Measurements from ENCODE around the gene ASPG. TPM values are rescaled to one million over a fixed set of nuclear protein-coding genes. Genes with fewer than 3 reads are reported as not detected.
"Not testable (repeated sequence)": the region's sequence is repeated elsewhere in the genome, so short reads cannot be mapped to it uniquely, and the experiment has no call there.

ASPG gene
- total and polyA plus RNA-seq, 4 donors, result 0.13 to 2.2 (median 0.92) TPM

- intact Hi-C loops (cut with DNase I), result no loop called here
- no peak overlapping the region for H3K27ac ChIP-seq (ENCODE audit: low read depth in 1 of 2, low read length in 2 of 2)
- no peaks in the 10 kb centered on the region for H3K27me3 ChIP-seq (ENCODE audit: control insufficient read depth in 1 of 2, insufficient read depth in 2 of 2, low read length in 1 of 2)
Observed at GRCh38 chr14:104149278-104149595, 63.7 kb downstream of the ASPG start.

GRCh38 chr14:104149617-104150135 lies 64.2 kb downstream of the ASPG start:
- Histone ChIP-seq H3K9me3 (ENCODE audit: control insufficient read depth, low read length) (no peaks in the 10 kb centered on the region), H3K4me1 (ENCODE audit: control insufficient read depth in 1 of 2, insufficient read depth in 2 of 2, low read length in 2 of 2) (no peaks in the 10 kb centered on the region), H3K4me3 (ENCODE audit: low read length in 2 of 2) (no peak overlapping the region), H3K27me3 (ENCODE audit: control insufficient read depth in 1 of 2, insufficient read depth in 2 of 2, low read length in 1 of 2) (no peaks in the 10 kb centered on the region), H3K36me3 (ENCODE audit: control insufficient read depth in 1 of 2, insufficient read depth in 2 of 2, low read length in 1 of 2) (no peaks in the 10 kb centered on the region), H3K27ac (ENCODE audit: low read depth in 1 of 2, low read length in 2 of 2) (no peak overlapping the region)
- intact Hi-C loops (cut with DNase I), result no loop called here
- WGBS, 2 donors, result 54 to 56% methylated on average over 12 of the region's 12 CpGs
- DNase-seq (peak in 1 of 2 donors; percentile 65), ATAC-seq (ENCODE audit: low FRiP score) (no peak)

More at GRCh38 chr14:104149278-104149595, 63.7 kb downstream of the ASPG start:
- Histone ChIP-seq H3K9me3 (ENCODE audit: control insufficient read depth, low read length) (no peaks in the 10 kb centered on the region), H3K4me1 (ENCODE audit: control insufficient read depth in 1 of 2, insufficient read depth in 2 of 2, low read length in 2 of 2) (no peaks in the 10 kb centered on the region), H3K4me3 (ENCODE audit: low read length in 2 of 2) (no peak overlapping the region), H3K36me3 (ENCODE audit: control insufficient read depth in 1 of 2, insufficient read depth in 2 of 2, low read length in 1 of 2) (no peaks in the 10 kb centered on the region)
- no peak for ATAC-seq (ENCODE audit: low FRiP score)
- peak in 1 of 2 donors; percentile 36 for DNase-seq
- 79 to 90% methylated on average over 11 of the region's 11 CpGs for WGBS, 2 donors

GRCh38 chr14:104150136-104151025 lies 64.9 kb downstream of the ASPG start:
- Histone ChIP-seq H3K9me3 (ENCODE audit: control insufficient read depth, low read length) (no peaks in the 10 kb centered on the region), H3K4me1 (ENCODE audit: control insufficient read depth in 1 of 2, insufficient read depth in 2 of 2, low read length in 2 of 2) (no peaks in the 10 kb centered on the region), H3K27ac (ENCODE audit: low read depth in 1 of 2, low read length in 2 of 2) (no peak overlapping the region), H3K27me3 (ENCODE audit: control insufficient read depth in 1 of 2, insufficient read depth in 2 of 2, low read length in 1 of 2) (no peaks in the 10 kb centered on the region), H3K36me3 (ENCODE audit: control insufficient read depth in 1 of 2, insufficient read depth in 2 of 2, low read length in 1 of 2) (no peaks in the 10 kb centered on the region), H3K4me3 (ENCODE audit: low read length in 2 of 2) (no peak overlapping the region)
- ATAC-seq (ENCODE audit: low FRiP score) (no peak), DNase-seq (no peak)
- WGBS, 2 donors, result 39 to 48% methylated on average over 16 to 19 of the region's 19 CpGs
- intact Hi-C loops (cut with DNase I), result no loop called here

GRCh38 chr14:104151026-104151381 lies 65.5 kb downstream of the ASPG start:
- DNase-seq (no peak), ATAC-seq (ENCODE audit: low FRiP score) (no peak)
- no peaks in the 10 kb centered on the region for H3K27me3 ChIP-seq (ENCODE audit: control insufficient read depth in 1 of 2, insufficient read depth in 2 of 2, low read length in 1 of 2)
- no peaks in the 10 kb centered on the region for H3K36me3 ChIP-seq (ENCODE audit: control insufficient read depth in 1 of 2, insufficient read depth in 2 of 2, low read length in 1 of 2)
- no peak overlapping the region for H3K4me3 ChIP-seq (ENCODE audit: low read length in 2 of 2)
- no peaks in the 10 kb centered on the region for H3K9me3 ChIP-seq (ENCODE audit: control insufficient read depth, low read length)
- intact Hi-C loops (cut with DNase I), result no loop called here
- H3K27ac ChIP-seq (ENCODE audit: low read depth in 1 of 2, low read length in 2 of 2), result no peak overlapping the region
- H3K4me1 ChIP-seq (ENCODE audit: control insufficient read depth in 1 of 2, insufficient read depth in 2 of 2, low read length in 2 of 2), result no peaks in the 10 kb centered on the region
- WGBS, 2 donors, result 80 to 81% methylated on average over 5 of the region's 5 CpGs

- Histone ChIP-seq H3K4me1 (ENCODE audit: control insufficient read depth in 1 of 2, insufficient read depth in 2 of 2, low read length in 2 of 2) (no peaks in the 10 kb centered on the region), H3K36me3 (ENCODE audit: control insufficient read depth in 1 of 2, insufficient read depth in 2 of 2, low read length in 1 of 2) (no peaks in the 10 kb centered on the region), H3K27ac (ENCODE audit: low read depth in 1 of 2, low read length in 2 of 2) (no peak overlapping the region), H3K27me3 (ENCODE audit: control insufficient read depth in 1 of 2, insufficient read depth in 2 of 2, low read length in 1 of 2) (no peaks in the 10 kb centered on the region), H3K9me3 (ENCODE audit: control insufficient read depth, low read length) (no peaks in the 10 kb centered on the region), H3K4me3 (ENCODE audit: low read length in 2 of 2) (no peak overlapping the region)
- 87 to 89% methylated on average over 34 of the region's 34 CpGs for WGBS, 2 donors
- intact Hi-C loops (cut with DNase I), result no loop called here
- ATAC-seq (ENCODE audit: low FRiP score), result no peak
- DNase-seq, result no peak
Observed at GRCh38 chr14:104151566-104152245, 66.2 kb downstream of the ASPG start.

- no peak overlapping the region for H3K27ac ChIP-seq (ENCODE audit: low read depth in 1 of 2, low read length in 2 of 2)
- H3K36me3 ChIP-seq (ENCODE audit: control insufficient read depth in 1 of 2, insufficient read depth in 2 of 2, low read length in 1 of 2), result no peaks in the 10 kb centered on the region
- H3K4me3 ChIP-seq (ENCODE audit: low read length in 2 of 2), result no peak overlapping the region
- ATAC-seq (ENCODE audit: low FRiP score) (no peak), DNase-seq (no peak)
- H3K4me1 ChIP-seq (ENCODE audit: control insufficient read depth in 1 of 2, insufficient read depth in 2 of 2, low read length in 2 of 2), result no peaks in the 10 kb centered on the region
- no peaks in the 10 kb centered on the region for H3K9me3 ChIP-seq (ENCODE audit: control insufficient read depth, low read length)
- intact Hi-C loops (cut with DNase I), result no loop called here
- no peaks in the 10 kb centered on the region for H3K27me3 ChIP-seq (ENCODE audit: control insufficient read depth in 1 of 2, insufficient read depth in 2 of 2, low read length in 1 of 2)
- WGBS, 2 donors, result 90 to 93% methylated on average over 14 of the region's 14 CpGs
Observed at GRCh38 chr14:104152246-104152575, 66.7 kb downstream of the ASPG start.

- H3K4me3 ChIP-seq (ENCODE audit: low read length in 2 of 2), result no peak overlapping the region
- ATAC-seq (ENCODE audit: low FRiP score), result no peak
- 90 to 92% methylated on average over 21 of the region's 21 CpGs for WGBS, 2 donors
- no peaks in the 10 kb centered on the region for H3K4me1 ChIP-seq (ENCODE audit: control insufficient read depth in 1 of 2, insufficient read depth in 2 of 2, low read length in 2 of 2)
- H3K27me3 ChIP-seq (ENCODE audit: control insufficient read depth in 1 of 2, insufficient read depth in 2 of 2, low read length in 1 of 2), result no peaks in the 10 kb centered on the region
- H3K36me3 ChIP-seq (ENCODE audit: control insufficient read depth in 1 of 2, insufficient read depth in 2 of 2, low read length in 1 of 2), result no peaks in the 10 kb centered on the region
- no peak for DNase-seq
- intact Hi-C loops (cut with DNase I), result no loop called here
- H3K27ac ChIP-seq (ENCODE audit: low read depth in 1 of 2, low read length in 2 of 2), result no peak overlapping the region
- H3K9me3 ChIP-seq (ENCODE audit: control insufficient read depth, low read length), result no peaks in the 10 kb centered on the region
Observed at GRCh38 chr14:104152686-104153393, 67.3 kb downstream of the ASPG start.

GRCh38 chr14:104153394-104153755 lies 67.9 kb downstream of the ASPG start:
- H3K27me3 ChIP-seq (ENCODE audit: control insufficient read depth in 1 of 2, insufficient read depth in 2 of 2, low read length in 1 of 2); H3K36me3 ChIP-seq (ENCODE audit: control insufficient read depth in 1 of 2, insufficient read depth in 2 of 2, low read length in 1 of 2); ATAC-seq (ENCODE audit: low FRiP score); H3K27ac ChIP-seq (ENCODE audit: low read depth in 1 of 2, low read length in 2 of 2); H3K4me1 ChIP-seq (ENCODE audit: control insufficient read depth in 1 of 2, insufficient read depth in 2 of 2, low read length in 2 of 2); intact Hi-C loops (cut with DNase I); DNase-seq; H3K4me3 ChIP-seq (ENCODE audit: low read length in 2 of 2); H3K9me3 ChIP-seq (ENCODE audit: control insufficient read depth, low read length): not testable (repeated sequence)
- WGBS, 2 donors, result 55 to 62% methylated on average over 5 to 7 of the region's 7 CpGs

Data from aorta (tissue), 5 donors.